Gastrocnemius medialis (tissue), 4 donors: ENCODE data around the gene THSD4. TPM values are rescaled to one million over a fixed set of nuclear protein-coding genes. Genes with fewer than 3 reads are reported as not detected.

Source experiments
- ATAC-seq, 2 donors: fragments of 150-250 bp; one replicate each; pipeline ENCODE4 v1.9.1; 2016
- DNase-seq, 2 donors: peaks; one replicate each; pipeline ENCODE4 v3.0.0-alpha.2; 2019
- H3K27ac ChIP-seq, 4 donors: fragments of 200-600 bp; sonication (generic); 1 replicate in 1 of 4; 2 replicates in 3 of 4; pipeline ENCODE4 v1.5.1; 2016 to 2018; ENCODE audit warnings: mild to moderate bottlenecking in 2 of 4, moderate library complexity in 1 of 4
- H3K27me3 ChIP-seq, 3 donors: fragments of 200-600 bp; sonication (generic) in 2 of 3; 1 replicate in 1 of 3; 2 replicates in 2 of 3; pipeline versions ENCODE4 v1.5.1 to v1.6.0; 2016 to 2019; ENCODE audit warnings: mild to moderate bottlenecking in 1 of 3, moderate library complexity in 1 of 3
- H3K36me3 ChIP-seq, 2 donors: fragments of 200-600 bp; sonication (generic) in 1 of 2; one replicate each; pipeline ENCODE4 v1.5.1; 2017 to 2018
- H3K4me1 ChIP-seq, 2 donors: fragments of 200-600 bp; sonication (generic) in 1 of 2; one replicate each; pipeline ENCODE4 v1.5.1; 2016 to 2017; ENCODE audit warnings: mild to moderate bottlenecking in 2 of 2
- H3K4me3 ChIP-seq, 4 donors: fragments of 200-600 bp; sonication (generic) in 3 of 4; 1 replicate in 1 of 4; 2 replicates in 3 of 4; pipeline ENCODE4 v1.5.1; 2016 to 2019; ENCODE audit warnings: mild to moderate bottlenecking in 2 of 4
- H3K9me3 ChIP-seq, 3 donors: fragments of 200-600 bp; sonication (generic) in 2 of 3; 1 replicate in 1 of 3; 2 replicates in 2 of 3; pipeline ENCODE4 v1.5.1; 2016 to 2019
- POLR2A ChIP-seq, 2 donors: fragments of 450-650 bp; IDR thresholded peaks; one replicate each; pipeline ENCODE4 v1.6.1; 2017; ENCODE audit warnings: antibody characterized with exemption in 2 of 2, mild to moderate bottlenecking in 2 of 2, moderate library complexity in 2 of 2
- in situ Hi-C, 4 donors: fragments of 200-750 bp; cut with MboI; loops; one replicate each; pipeline versions ENCODE4 v1.15.0 to v1.8.0; 2017; ENCODE audit warnings: low sequenced_read_pairs in 4 of 4
- intact Hi-C: fragments of 100-400 bp; cut with DNase I; formaldehyde crosslinking; loops from one replicate; pipeline ENCODE4 v1.15.1; 2023; ENCODE audit warnings: low total_unique reads
- total RNA-seq, 4 donors: library from RNA; depleted of rRNA; stranded (reverse); fragments of >200 nt; gene quantifications; one replicate each; pipeline versions ENCODE4 v1.1.0 to v1.2.3, GENCODE V29; 2016
- TF ChIP-seq, protein P1 (sequence below), 5 experiments: fragments of 450-650 bp in 3 of 5; fragments of 200-600 bp in 2 of 5; sonication (generic) in 2 of 5; IDR thresholded peaks in 4 of 5; conservative IDR thresholded peaks in 1 of 5; 1 replicate in 4 of 5; 2 replicates in 1 of 5; pipeline ENCODE4 v1.5.1; 2016 to 2019; ENCODE audit warnings: antibody characterized with exemption in 5 of 5, mild to moderate bottlenecking in 3 of 5, moderate library complexity in 3 of 5

Gene THSD4
- total RNA-seq, 4 donors from 2014 or later, result 0.35 to 3.1 (median 0.60) TPM

DNA sequence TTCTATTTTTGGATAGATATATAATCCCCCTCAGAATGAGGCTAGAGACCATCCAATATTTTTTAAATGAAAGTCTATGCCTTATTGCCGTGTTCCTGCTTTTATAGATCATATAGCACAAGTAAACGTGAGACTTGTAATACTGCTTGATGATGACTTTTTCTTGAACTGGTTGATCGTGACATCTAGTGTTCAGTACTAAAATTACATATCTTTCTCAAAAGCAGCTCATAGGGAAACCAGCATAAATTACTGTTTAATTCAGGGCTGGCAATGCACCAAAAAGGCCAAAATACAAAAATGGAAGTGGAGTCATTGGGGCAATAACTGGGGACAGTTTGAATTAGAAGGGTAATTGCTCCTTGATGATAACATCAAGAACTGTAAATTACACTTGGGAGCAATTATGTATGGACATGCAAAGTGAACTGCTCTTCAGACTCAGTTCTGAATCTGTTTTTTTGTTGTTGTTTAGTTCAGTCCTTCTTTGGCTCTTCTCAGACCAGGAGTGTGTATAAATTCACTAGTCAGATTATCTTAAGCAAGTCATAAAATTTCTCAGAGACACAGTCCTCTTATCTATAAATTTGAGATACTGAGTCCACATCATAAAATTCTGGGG lies 325.3 kb downstream of the THSD4 start:
- DNase-seq, result no peak
- no peaks in the 10 kb centered on the region for H3K27me3 ChIP-seq
- in situ Hi-C loops, result loop anchor here (5.0 to 10.0 kb wide), 5 partner anchors 58 to 328 kb away; partner anchors contain the start of gene THSD4 (in 1 of the 4)
- H3K4me3 ChIP-seq, result no peak overlapping the region
- no peaks in the 10 kb centered on the region for H3K9me3 ChIP-seq
- no peak overlapping the region for H3K27ac ChIP-seq
- no peaks in the 10 kb centered on the region for H3K36me3 ChIP-seq
- ATAC-seq, result peak in 1 of 2 donors; percentile 41
- H3K4me1 ChIP-seq, result peaks cover 0 to 3% of the 10 kb centered on the region in 2 donors
- no peak for TF ChIP-seq POLR2A (IDR thresholded peaks at IDR 0.05)
- TF ChIP-seq, protein P1, sequence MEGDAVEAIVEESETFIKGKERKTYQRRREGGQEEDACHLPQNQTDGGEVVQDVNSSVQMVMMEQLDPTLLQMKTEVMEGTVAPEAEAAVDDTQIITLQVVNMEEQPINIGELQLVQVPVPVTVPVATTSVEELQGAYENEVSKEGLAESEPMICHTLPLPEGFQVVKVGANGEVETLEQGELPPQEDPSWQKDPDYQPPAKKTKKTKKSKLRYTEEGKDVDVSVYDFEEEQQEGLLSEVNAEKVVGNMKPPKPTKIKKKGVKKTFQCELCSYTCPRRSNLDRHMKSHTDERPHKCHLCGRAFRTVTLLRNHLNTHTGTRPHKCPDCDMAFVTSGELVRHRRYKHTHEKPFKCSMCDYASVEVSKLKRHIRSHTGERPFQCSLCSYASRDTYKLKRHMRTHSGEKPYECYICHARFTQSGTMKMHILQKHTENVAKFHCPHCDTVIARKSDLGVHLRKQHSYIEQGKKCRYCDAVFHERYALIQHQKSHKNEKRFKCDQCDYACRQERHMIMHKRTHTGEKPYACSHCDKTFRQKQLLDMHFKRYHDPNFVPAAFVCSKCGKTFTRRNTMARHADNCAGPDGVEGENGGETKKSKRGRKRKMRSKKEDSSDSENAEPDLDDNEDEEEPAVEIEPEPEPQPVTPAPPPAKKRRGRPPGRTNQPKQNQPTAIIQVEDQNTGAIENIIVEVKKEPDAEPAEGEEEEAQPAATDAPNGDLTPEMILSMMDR (IDR thresholded peaks at IDR 0.05 in 4 of 5, conservative IDR thresholded peaks at IDR 0.05 in 1 of 5), result peak; percentile 56 to 72 (median 66)
- intact Hi-C loops, result loop anchor here (1.0 to 10.0 kb wide), 6 partner anchors 54 to 613 kb away; partner anchors contain the start of genes LRRC49, THAP10 and THSD4

DNA sequence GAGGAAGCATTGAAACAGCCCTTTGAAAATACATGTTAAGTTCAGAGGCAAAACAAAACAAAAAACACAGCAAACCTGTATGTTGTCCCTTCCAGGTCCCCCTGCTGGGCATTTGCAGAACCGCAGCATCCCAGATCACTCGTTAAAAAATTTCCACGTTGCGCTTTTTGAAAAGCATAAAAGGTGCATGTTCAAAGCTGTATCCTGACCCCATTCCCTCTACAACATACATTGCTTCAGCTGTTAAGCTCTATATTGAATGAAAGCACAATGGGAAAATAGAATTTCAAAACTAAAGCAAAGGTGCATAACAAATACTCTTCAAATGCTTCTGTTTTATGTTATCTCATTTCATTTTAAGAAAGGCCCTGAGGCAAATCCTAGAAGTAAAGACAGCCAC lies 328.3 kb downstream of the THSD4 start:
- H3K4me3 ChIP-seq, result no peak overlapping the region
- peaks cover 0 to 3% of the 10 kb centered on the region in 2 donors for H3K4me1 ChIP-seq
- no peaks in the 10 kb centered on the region for H3K27me3 ChIP-seq
- intact Hi-C loops, result loop anchor here (5.0 to 10.0 kb wide), 3 partner anchors 226 to 616 kb away; partner anchors contain the start of genes LRRC49 and THAP10
- TF ChIP-seq, protein P1 (IDR thresholded peaks at IDR 0.05 in 4 of 5, conservative IDR thresholded peaks at IDR 0.05 in 1 of 5), result peak; percentile 63 to 85 (median 72)
- no peak for TF ChIP-seq POLR2A (IDR thresholded peaks at IDR 0.05)
- H3K27ac ChIP-seq, result no peak overlapping the region
- H3K9me3 ChIP-seq, result no peaks in the 10 kb centered on the region
- ATAC-seq (peak in 1 of 2 donors; percentile 21), DNase-seq (peak in 1 of 2 donors; percentile 21)
- no peaks in the 10 kb centered on the region for H3K36me3 ChIP-seq
- in situ Hi-C loops, result loop anchor here (5.0 to 10.0 kb wide), 5 partner anchors 61 to 331 kb away; partner anchors contain the start of gene THSD4 (in 1 of the 4)

DNA sequence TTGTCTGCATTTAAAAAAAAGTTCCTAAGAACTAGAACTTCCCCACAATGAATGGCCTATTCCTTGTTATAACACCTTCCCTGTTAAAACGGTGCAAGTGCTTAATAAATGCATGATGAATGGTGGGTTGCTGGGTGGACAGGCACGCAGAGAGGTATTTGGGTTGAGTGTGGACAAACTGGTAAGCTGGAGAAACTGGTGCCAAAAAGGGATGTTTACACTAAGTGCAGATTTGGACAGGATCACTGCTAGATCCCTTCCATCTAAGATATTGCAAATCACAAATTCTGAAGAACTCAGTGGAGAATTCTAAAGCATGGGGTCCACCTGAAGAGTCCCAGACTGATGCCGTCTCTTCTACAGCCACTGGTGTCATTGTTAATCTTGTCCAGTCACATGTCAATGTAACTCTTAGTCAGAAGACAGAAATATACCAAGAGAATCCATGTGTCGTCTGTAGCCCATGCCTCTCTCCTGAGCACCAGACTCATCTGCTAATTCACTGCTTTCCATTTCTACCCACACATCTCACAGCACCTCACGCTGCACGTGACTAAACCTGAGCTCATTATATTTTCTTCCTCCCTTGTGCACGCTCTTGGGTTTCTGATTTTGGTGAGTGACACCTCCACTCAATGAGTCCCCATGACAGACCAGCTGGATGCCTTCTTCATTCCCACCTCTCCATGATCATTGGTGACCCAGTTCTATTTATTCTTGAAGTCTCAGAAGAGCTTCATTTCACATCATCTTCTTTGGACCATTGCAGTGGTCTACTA lies 328.9 kb downstream of the THSD4 start:
- ATAC-seq (peak in 1 of 2 donors; percentile 38), DNase-seq (no peak)
- H3K36me3 ChIP-seq, result no peaks in the 10 kb centered on the region
- no peak overlapping the region for H3K4me3 ChIP-seq
- H3K27ac ChIP-seq, result no peak overlapping the region
- H3K9me3 ChIP-seq, result no peaks in the 10 kb centered on the region
- in situ Hi-C loops, result loop anchor here (5.0 to 10.0 kb wide), 5 partner anchors 62 to 332 kb away; partner anchors contain the start of gene THSD4 (in 1 of the 4)
- TF ChIP-seq, protein P1 (IDR thresholded peaks at IDR 0.05 in 4 of 5, conservative IDR thresholded peaks at IDR 0.05 in 1 of 5), result no peak
- intact Hi-C loops, result loop anchor here (1.0 to 10.0 kb wide), 4 partner anchors 24 to 617 kb away; partner anchors contain the start of genes LRRC49 and THAP10
- H3K4me1 ChIP-seq, result peaks cover 6 to 9% of the 10 kb centered on the region in 2 donors
- no peaks in the 10 kb centered on the region for H3K27me3 ChIP-seq

DNA sequence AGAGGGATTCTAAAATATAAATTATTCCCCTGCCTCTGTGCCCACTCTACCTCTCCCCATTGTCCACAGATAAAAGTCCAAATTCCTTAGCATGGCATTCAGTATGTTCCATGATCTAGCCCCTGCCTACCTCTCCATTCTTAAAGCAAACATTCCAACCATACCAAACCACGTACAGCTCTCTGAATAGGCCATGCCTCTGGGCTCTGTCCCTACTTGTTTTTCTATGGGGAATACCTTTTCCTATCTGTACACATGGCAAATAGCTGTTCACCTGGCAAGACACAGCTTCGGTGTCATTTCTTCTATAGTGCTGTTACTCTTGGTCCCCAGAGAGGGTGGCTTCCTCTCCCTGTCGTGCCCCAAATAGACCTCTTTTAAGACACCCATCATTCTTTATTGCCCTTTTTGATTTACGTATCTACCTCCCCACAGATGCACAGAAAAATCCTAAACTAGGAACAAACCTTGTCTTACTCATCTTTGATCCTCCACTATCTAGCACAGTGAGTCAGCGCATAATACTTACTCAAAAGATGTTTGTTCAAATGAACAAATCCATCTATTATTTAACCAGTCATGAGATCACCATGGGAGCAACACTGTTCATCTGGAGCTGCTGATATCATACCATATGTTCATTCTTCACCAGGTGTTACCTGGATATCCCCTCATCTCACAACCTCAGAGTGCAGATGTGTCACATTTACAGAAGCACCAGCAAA lies 329.8 kb downstream of the THSD4 start:
- ATAC-seq (no peak), DNase-seq (no peak)
- H3K27me3 ChIP-seq, result no peaks in the 10 kb centered on the region
- intact Hi-C loops (loop anchor here (1.0 to 10.0 kb wide), 4 partner anchors 23 to 618 kb away; partner anchors contain the start of genes LRRC49 and THAP10), in situ Hi-C loops (loop anchor here (5.0 to 10.0 kb wide), 7 partner anchors 63 to 333 kb away; partner anchors contain the start of gene THSD4 (in 1 of the 4))
- H3K36me3 ChIP-seq, result no peaks in the 10 kb centered on the region
- no peak overlapping the region for H3K27ac ChIP-seq
- H3K4me1 ChIP-seq, result peaks cover 6 to 14% of the 10 kb centered on the region in 2 donors
- H3K9me3 ChIP-seq, result no peaks in the 10 kb centered on the region
- TF ChIP-seq, protein P1 (IDR thresholded peaks at IDR 0.05 in 4 of 5, conservative IDR thresholded peaks at IDR 0.05 in 1 of 5), result no peak
- TF ChIP-seq POLR2A (IDR thresholded peaks at IDR 0.05), result no peak
- no peak overlapping the region for H3K4me3 ChIP-seq
